Uterine smooth muscle cell (primary cell): Measurements from ENCODE around the gene WFIKKN2. TPM values are rescaled to one million over a fixed set of nuclear protein-coding genes. Genes with fewer than 3 reads are reported as not detected.

Experiments used
- total RNA-seq: library from RNA; depleted of rRNA; stranded (reverse); fragments of >200 nt; gene quantifications from 2 replicates; pipeline ENCODE4 v1.2.3, GENCODE V29; 2014

The WFIKKN2 gene, protein sequence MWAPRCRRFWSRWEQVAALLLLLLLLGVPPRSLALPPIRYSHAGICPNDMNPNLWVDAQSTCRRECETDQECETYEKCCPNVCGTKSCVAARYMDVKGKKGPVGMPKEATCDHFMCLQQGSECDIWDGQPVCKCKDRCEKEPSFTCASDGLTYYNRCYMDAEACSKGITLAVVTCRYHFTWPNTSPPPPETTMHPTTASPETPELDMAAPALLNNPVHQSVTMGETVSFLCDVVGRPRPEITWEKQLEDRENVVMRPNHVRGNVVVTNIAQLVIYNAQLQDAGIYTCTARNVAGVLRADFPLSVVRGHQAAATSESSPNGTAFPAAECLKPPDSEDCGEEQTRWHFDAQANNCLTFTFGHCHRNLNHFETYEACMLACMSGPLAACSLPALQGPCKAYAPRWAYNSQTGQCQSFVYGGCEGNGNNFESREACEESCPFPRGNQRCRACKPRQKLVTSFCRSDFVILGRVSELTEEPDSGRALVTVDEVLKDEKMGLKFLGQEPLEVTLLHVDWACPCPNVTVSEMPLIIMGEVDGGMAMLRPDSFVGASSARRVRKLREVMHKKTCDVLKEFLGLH
- total RNA-seq = under 0.01 and 0.12 TPM in 2 replicates

DNA sequence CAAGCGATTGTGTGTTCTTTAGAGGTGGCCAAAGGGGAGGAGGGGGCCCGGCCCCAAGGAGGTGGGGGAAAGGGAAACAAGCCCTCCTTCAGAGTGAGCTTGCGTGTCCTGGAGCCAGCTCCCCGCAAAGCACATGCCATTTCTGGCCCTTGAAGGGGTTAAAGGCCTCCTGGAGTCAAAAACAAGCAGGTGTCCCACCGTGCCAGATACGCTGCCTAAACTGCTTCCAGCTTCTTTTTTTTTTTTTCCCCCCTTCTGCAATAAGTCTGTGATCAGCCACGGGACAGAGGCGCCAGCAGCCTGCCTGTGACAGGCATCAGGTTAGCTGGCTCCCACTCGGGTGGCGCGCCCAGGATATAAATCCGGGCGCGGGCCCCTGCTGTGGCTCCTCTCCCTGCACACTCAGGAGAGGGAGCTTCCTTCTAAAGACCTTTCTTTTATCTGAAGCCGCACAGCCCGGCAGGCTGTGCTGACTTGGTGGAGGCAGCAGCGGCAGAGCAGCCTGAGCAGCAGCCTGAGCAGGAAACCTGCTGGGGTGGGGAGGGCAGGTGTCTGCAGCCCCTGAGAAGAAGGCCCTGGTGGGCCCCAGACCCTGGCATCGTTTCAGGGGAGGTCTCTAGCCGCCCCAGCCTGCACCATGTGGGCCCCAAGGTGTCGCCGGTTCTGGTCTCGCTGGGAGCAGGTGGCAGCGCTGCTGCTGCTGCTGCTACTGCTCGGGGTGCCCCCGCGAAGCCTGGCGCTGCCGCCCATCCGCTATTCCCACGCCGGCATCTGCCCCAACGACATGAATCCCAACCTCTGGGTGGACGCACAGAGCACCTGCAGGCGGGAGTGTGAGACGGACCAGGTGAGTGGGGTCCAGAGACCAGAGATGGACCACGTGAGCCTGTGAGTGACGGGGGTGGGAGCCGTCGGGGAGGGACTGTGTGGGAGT lies at the start of gene WFIKKN2:
Gene WFIKKN2, plus strand, starts transcription at position 286 of the 934 bp plus-strand sequence. Its CDS starts 352 bp downstream, at position 638.

DNA sequence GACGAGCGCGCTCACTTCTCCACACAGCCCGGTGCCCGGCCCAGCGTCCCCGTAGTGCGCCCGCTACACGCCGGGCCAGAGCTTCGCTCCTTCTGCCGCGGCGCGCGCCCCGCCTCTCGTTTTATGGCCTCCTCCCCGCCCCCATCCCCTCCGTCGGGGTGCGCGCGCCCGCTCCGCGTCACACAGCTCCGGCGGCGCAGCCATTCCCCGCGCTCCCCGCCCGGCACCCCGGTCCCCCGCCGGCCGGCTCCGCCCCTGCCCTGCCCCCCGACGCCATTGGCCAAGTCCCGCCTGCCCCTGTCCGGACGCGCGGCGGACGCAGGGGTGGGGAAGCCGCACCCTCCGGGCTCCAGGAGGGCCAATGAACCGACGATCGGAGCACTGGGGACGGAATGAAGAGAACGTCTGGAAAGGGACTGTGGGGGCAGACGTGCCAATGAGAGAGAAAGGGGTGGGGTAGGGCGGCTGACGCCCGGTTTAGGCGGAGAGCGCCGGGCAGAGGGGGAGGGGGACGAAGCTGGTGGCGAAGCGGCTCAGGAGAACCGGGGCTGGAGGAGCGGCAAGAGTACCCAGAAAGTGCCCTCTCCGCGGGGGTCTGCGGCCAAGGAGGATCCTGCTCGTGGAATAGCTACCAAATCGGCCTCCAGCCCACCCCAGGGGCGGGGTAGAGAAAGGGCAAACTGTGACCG lies 31.0 kb downstream of the WFIKKN2 start, which contains the start of gene TOB1:
Gene TOB1, minus strand, starts transcription at position 94 of the 689 bp plus-strand sequence. CDS start 2,337 bp downstream, outside the sequence.

Other genes starting within 250 kb of the WFIKKN2 start
- gene ABCC3, start 200.7 kb upstream of the WFIKKN2 start, total RNA-seq = 2.2 and 8.7 TPM in 2 replicates
- gene ANKRD40, start 127.7 kb upstream of the WFIKKN2 start, total RNA-seq = 31.0 and 38.3 TPM in 2 replicates
- 30.9 and 34.9 TPM in 2 replicates for gene LUC7L3, start 116.0 kb upstream of the WFIKKN2 start, total RNA-seq
- not detected in 2 replicates for gene ANKRD40CL, start 68.1 kb upstream of the WFIKKN2 start, total RNA-seq
- gene TOB1, start 30.8 kb downstream of the WFIKKN2 start, total RNA-seq = 11.5 and 11.7 TPM in 2 replicates